GM18511 (cell line): ENCODE data around the gene ERCC6L.
A peak's percentile ranks its signal among the peaks of the same experiment; 100 is the strongest.
"Not testable (repeated sequence)": the region's sequence is repeated elsewhere in the genome, so short reads cannot be mapped to it uniquely, and the experiment has no call there.

Source experiments
- ATAC-seq: cut with Tn5 transposase; IDR thresholded peaks from one replicate; pipeline ENCODE4 v1.9.1; 2021; ENCODE audit warnings: mild to moderate bottlenecking, moderate library complexity; ENCODE audit not compliant: unreplicated experiment

ERCC6L gene

GRCh38 chrX:72254816-72255215 lies 16.0 kb upstream of the ERCC6L start:
- ATAC-seq = no peak

GRCh38 chrX:72253686-72254085 lies 14.9 kb upstream of the ERCC6L start:
- ATAC-seq = no peak

DNA sequence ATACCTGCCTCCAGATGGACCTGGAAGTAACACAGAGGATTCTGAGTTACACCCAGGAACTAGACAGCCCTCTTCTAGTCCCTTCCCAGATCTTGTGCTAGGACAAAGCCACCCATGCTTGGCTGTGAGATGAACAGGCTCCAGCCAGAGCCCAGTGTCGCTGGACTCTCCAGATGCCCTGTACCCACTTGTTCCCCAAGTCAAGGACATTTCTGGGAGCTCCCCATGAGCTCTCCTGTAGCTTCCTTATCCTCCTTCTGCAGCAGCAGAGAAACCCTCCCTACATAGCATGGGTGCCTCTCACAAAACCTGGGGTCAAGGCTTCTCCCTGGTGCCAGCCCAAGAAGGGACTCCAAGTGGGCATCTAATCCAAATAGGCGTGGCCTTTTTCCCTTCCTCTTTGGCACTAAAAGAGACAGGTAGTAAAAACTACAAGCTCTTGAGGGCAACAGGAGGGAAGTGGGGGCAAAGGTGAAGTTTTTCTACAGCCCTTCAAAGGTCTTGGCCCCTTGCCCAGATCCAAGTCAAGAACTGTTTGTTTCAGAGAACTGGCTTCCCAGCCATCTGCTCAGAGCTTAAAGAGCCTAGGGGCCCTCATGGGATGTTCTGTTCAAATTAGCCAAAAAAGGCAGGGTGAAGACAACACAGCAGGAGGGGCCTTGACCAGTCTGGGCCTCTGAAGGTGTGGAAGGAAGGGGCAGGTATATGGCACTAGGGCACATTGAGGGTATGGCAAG lies 8.5 kb upstream of the ERCC6L start:
- ATAC-seq = no peak

DNA sequence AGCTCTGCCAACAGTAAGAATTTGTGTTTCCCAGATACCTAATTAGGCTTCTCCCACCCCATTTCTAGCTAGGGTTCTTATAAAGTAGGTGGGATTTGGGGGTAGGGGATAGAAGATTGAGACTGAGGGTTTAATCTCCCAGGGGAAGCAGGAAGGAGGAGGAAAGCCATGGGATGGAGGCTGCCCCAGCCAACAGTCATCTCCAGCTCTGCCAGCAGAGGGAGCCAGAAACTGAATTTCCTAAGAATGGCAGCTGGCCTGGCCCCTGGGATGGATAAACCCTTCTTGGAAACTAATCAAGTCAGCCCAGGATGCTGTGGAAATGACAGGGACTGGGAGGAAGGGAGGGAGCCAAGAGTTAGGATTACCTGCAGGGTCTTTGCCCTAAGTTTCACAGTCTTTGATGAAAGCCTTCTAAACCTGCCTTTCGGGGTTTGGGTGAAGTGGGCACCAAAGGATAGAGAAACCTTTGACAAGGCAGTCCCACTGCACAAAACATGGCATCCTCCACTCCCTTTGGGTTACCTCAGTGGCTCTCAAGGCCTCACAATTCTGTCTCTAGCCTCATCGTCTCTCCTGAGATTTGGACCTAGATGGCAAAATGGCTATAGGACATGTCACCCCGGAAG lies 6.7 kb upstream of the ERCC6L start:
- peak; percentile 78 for ATAC-seq

DNA sequence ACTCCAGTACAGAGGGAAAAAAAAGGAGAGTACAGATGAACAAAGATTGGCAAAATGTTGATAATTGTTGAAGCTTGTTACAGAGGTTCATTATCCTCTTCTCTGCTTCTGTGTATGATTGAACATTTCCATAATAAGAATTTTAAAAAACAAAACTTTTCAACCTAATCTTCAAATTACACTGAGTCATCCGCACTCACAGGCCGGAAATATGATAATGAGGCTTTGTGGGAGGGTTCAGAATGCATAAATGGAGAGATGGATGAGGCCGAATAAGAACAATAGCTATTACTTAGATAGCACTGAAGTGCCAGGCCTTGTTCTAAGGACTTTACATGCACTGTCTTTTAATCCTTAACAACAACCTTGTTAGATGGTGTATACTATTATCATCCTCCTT lies 4.6 kb upstream of the ERCC6L start:
- ATAC-seq = no peak

DNA sequence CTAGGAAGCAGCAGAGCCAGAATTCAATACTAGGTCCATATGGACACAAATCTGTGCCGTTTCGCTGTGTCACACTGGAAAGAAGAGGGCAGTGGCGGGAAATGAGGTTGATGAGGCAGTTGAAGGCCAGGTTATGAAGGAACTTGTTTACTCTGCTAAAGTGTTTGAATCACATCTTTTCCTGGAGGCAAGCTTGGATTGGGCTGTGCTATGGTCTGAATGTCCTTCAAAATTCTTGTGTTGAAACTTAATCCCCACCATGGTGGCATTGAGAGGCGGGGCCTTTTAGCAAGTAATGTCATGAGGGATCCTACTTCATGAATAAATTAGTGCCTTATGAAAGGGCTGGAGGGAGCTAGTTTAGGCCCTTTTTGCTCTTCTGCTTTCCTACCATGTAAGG lies 2.1 kb upstream of the ERCC6L start:
- no peak for ATAC-seq

GRCh38 chrX:72238183-72238582 lies 644 bp downstream of the ERCC6L start:
- ATAC-seq = no peak

DNA sequence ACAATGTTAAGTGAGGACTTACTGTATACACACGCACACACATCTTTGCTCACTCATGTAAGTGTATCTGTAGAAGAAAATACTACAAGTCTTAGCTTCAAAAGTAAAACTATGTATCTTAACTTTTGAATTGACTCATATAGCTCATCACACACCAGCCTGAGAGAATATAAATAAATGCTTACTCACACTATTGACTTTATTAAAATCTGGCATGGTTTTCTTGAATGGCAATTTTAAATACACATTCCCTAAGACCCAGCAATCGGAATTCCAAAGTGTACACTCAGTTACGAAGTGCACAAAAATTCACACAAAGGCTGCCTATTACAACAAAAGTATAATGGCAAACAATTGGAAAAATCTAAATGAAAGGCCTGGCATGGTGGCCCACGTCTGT lies 2.0 kb downstream of the ERCC6L start:
- ATAC-seq = no peak

DNA sequence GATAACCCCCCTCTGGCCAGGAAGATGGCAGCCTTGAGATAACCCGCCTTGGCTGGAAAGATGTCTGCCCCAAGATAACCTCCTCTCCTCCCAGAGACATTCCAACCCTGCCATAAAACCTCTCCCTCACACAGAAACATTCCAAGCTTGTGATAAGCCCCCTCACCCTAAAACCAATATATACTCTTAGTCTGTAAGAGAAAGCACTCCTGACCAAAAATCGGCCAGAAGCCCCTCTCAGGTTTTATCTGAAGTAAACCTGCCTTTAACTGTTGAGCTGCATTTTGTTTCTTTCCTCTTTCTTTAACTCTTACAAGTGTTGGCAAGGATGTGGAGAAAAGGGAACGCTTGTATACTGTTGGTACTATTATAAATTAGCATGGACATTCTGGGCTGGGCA lies 8.5 kb downstream of the ERCC6L start:
- ATAC-seq = no peak

- ATAC-seq = not testable (repeated sequence)
Measured at GRCh38 chrX:72220375-72220774, 18.5 kb downstream of the ERCC6L start.

- ATAC-seq = no peak
Measured at GRCh38 chrX:72216973-72217372, 21.9 kb downstream of the ERCC6L start.

DNA sequence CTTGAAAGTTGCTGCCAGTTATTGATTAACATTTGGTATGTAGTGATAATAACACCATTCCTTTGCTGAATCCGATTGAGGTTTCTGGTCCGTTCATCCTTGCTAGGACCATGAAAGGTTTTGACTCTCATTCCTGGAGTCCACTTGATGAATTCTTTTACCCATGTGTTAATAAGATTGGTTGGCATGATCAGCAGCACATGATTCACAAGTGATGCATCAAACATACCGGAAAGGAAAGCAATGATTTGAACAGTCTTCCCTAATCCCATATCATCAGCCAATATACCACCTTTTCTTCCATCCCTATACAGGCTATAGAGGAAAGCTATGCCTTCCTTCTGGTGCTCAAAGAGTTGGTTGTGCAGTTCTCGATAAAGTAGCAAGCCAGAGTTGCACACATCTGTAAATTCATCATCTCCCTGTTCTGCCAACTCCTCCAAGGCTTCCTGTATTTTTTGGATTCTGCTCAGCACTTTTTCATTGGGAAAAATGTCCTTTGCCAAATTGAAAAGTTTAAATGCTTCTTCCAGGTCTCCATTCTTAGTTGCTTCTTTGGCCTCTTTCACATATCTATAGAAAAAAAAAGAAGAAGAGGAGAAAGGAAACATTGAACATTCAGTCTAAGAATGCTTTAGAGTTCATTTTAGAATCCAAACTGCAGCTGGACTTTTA lies 30.6 kb downstream of the ERCC6L start:
- ATAC-seq = no peak

GRCh38 chrX:72207366-72207765 lies 31.5 kb downstream of the ERCC6L start:
- ATAC-seq = no peak

- ATAC-seq = no peak
Measured at GRCh38 chrX:72205706-72206105, 33.1 kb downstream of the ERCC6L start.

GRCh38 chrX:72203421-72203820 lies 35.4 kb downstream of the ERCC6L start:
- ATAC-seq = peak; percentile 71

GRCh38 chrX:72202792-72203401 lies 35.9 kb downstream of the ERCC6L start:
- ATAC-seq = no peak

- no peak for ATAC-seq
Measured at GRCh38 chrX:72201836-72202536, 36.8 kb downstream of the ERCC6L start.

DNA sequence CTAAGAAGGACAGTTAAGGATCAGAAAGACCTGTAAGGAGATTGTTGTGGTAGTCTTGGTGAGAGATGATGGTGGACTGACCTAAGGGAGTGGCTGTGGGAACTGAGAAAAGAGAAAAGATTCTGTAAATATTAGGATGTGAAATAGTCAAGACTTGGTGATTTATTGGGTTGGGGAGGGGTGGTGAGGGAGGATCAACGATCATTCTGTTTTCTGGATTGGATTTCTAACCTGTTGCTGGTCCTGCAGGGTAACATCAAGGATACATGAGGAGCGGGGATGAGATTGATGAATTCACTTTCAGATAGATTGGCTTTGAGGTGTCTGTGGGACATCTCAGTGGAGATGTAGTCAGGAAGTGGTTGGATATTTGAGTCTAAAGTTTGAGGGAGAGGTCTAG lies 55.9 kb downstream of the ERCC6L start:
- ATAC-seq = no peak

DNA sequence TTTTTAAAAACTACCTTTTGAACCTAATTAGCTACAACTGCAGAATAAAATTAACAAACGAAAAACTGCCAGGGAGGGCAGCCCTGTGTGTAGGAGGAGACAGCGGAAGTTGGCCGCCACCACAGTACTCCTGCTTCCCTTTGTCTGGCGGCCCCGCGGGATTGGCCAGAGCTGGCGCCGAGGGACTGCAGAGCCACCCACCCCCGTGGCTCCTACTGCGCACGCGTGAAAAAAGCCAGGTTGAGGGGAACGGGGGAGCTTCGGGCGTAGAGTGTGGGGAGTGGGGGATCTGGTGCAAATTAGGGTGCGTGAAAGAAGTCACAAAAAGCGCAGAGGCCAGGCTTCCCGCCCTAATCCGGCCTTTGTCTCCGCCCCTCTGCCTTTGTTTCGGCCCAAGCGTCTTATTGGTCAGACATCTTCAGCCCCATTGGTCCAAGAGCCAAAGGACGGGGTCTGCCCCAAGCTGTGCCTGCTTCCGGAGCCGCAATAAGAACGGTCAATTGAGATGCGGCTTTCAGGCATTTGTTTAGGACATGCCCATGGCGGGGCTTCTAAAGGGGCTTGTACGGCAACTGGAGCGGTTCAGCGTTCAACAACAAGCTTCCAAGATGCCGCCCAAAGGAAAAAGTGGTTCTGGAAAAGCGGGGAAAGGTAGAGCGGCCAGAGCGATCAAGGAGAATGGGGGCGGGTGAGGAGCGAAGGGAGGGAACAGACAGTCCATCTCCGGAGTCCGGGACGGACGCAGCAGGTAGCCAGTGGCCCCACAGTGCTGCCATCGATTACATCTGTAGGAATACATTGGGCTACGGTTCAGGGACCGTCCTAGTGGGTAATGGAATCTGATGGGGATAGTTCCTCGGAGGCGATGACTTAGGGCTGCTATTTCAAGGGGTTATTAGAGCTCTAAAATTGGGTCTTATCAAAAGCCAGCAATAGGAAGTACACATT lies 57.4 kb downstream of the ERCC6L start, which contains the start of gene PIN4:
TSS of gene PIN4 (plus strand) at position 580 of the 948 bp plus-strand sequence. CDS start at position 609, 29 bp downstream.
- ATAC-seq = peak; percentile 94

- ATAC-seq = no peak
Measured at GRCh38 chrX:72180539-72180938, 58.3 kb downstream of the ERCC6L start.
